ENCODE results near the gene ZNF236. TPM values are rescaled to one million over a fixed set of nuclear protein-coding genes. Genes with fewer than 3 reads are reported as not detected.

ZNF236 gene
- total RNA-seq, 1 donor from 2014 or later = 18.4 TPM

DNA sequence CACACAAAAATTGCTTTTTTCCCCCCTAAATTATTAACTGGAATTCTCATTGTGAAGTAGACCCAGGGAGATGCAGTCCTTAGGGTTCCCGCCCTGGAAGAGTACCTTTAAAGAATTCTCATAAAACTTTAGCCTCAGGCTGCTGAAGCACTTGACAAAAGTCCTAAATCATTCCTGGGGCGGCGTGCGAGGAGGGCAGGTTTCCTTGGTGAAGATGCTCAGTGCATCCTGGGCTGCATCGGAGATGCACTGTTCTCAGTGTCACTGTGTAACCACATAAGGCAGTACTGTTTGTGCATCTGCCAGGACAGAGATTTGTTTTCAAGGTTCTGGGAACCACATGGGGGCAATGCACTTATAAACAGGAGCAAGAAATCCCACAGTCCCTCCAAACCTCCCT is 62.6 kb downstream of the ZNF236 start:
- Mint-ChIP-seq H3K4me3 (no peak overlapping the region), H3K27me3 (ENCODE audit: low read depth) (no peaks in the 10 kb centered on the region), H3K27ac (ENCODE audit: unreplicated experiment) (peak overlapping the region; percentile 47), H3K4me1 (peaks cover 26% of the 10 kb centered on the region), H3K9me3 (no peaks in the 10 kb centered on the region), H3K36me3 (ENCODE audit: low read depth) (peaks cover 28% of the 10 kb centered on the region)
- no peak for DNase-seq (ENCODE audit: low read depth, low spot score)
- TF ChIP-seq, protein P1, sequence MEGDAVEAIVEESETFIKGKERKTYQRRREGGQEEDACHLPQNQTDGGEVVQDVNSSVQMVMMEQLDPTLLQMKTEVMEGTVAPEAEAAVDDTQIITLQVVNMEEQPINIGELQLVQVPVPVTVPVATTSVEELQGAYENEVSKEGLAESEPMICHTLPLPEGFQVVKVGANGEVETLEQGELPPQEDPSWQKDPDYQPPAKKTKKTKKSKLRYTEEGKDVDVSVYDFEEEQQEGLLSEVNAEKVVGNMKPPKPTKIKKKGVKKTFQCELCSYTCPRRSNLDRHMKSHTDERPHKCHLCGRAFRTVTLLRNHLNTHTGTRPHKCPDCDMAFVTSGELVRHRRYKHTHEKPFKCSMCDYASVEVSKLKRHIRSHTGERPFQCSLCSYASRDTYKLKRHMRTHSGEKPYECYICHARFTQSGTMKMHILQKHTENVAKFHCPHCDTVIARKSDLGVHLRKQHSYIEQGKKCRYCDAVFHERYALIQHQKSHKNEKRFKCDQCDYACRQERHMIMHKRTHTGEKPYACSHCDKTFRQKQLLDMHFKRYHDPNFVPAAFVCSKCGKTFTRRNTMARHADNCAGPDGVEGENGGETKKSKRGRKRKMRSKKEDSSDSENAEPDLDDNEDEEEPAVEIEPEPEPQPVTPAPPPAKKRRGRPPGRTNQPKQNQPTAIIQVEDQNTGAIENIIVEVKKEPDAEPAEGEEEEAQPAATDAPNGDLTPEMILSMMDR (conservative IDR thresholded peaks at IDR 0.05) = no peak

DNA sequence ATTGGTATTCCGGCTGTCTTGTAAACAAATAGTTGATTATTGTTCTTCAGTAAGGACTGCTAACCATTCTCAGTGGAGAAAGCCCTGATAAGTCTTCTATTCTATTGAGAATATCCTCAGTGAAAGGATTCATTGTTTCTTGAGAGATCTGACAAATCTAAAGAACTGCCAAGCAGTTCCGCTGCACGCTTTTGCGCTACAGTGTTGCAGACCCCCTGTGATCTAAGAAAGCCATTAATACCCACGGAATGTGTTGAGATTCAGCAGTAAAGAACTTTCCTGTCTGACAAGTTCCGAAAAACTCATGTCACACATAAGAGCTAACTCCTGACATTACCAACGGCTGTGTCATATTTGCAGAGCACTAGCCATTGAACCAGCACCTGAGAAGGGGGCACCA is 63.8 kb downstream of the ZNF236 start:
- H3K4me3 Mint-ChIP-seq = peak overlapping the region; percentile 58
- peaks cover 32% of the 10 kb centered on the region for H3K36me3 Mint-ChIP-seq (ENCODE audit: low read depth)
- no peak for DNase-seq (ENCODE audit: low read depth, low spot score)
- TF ChIP-seq, protein P1 (conservative IDR thresholded peaks at IDR 0.05) = no peak
- no peaks in the 10 kb centered on the region for H3K27me3 Mint-ChIP-seq (ENCODE audit: low read depth)
- H3K9me3 Mint-ChIP-seq = no peaks in the 10 kb centered on the region
- H3K4me1 Mint-ChIP-seq = peaks cover 26% of the 10 kb centered on the region
- H3K27ac Mint-ChIP-seq (ENCODE audit: unreplicated experiment) = peak overlapping the region; percentile 15

DNA sequence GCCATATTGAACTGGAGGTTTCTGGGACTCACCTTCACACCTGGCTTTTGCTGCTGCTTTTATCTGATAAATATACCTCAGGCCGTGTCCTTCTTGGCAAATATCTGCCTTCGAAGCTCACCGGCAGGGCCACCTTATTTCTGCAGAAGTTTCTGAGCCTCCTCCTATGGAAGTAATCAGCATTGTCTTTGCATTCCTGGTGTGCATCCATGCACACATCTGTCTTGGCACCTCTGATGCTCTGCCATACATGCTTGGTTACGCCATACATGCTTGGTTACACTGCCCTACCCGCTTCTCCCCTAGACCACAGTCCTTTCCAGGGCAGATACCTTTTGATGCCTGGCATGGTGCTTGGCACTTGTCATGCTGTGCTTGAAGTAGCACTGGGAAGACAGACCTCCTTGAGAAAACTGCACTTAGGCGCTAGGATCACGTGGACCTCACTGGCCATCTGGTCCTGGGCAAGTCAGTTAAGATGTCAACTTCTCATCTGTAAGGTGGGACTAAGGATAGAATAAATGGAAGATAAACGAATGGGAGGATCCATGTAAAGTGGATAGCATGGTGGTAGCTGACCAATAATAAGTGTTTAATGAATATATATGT is 66.8 kb downstream of the ZNF236 start:
- no peaks in the 10 kb centered on the region for H3K27me3 Mint-ChIP-seq (ENCODE audit: low read depth)
- H3K27ac Mint-ChIP-seq (ENCODE audit: unreplicated experiment) = no peak overlapping the region
- peaks cover 35% of the 10 kb centered on the region for H3K36me3 Mint-ChIP-seq (ENCODE audit: low read depth)
- no peaks in the 10 kb centered on the region for H3K9me3 Mint-ChIP-seq
- DNase-seq (ENCODE audit: low read depth, low spot score) = no peak
- H3K4me1 Mint-ChIP-seq = peaks cover 27% of the 10 kb centered on the region
- H3K4me3 Mint-ChIP-seq = no peak overlapping the region
- TF ChIP-seq, protein P1 (conservative IDR thresholded peaks at IDR 0.05) = no peak

DNA sequence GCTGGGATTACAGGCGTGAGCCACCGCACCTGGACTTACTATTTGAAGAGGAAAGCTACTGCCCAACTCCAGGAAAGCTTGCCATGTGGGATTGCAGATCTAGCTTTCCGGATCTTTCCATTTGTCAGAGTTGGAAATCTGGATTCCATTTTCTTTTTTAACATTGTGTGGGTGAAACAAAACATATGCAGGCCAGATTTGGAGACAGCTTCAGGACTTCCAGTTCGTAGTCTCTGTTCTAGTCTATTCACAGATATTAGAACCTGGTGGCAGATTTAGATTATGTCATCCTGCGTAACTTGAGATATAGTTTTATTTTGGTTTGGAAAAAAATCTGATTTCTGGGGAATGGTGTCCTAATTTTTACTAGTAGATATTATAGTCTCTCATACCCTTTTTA is 70.5 kb downstream of the ZNF236 start:
- H3K4me1 Mint-ChIP-seq = peaks cover 7% of the 10 kb centered on the region
- no peaks in the 10 kb centered on the region for H3K27me3 Mint-ChIP-seq (ENCODE audit: low read depth)
- H3K27ac Mint-ChIP-seq (ENCODE audit: unreplicated experiment) = peak overlapping the region; percentile 50
- H3K4me3 Mint-ChIP-seq = no peak overlapping the region
- no peak for DNase-seq (ENCODE audit: low read depth, low spot score)
- TF ChIP-seq, protein P1 (conservative IDR thresholded peaks at IDR 0.05) = no peak
- H3K36me3 Mint-ChIP-seq (ENCODE audit: low read depth) = peaks cover 52% of the 10 kb centered on the region
- no peaks in the 10 kb centered on the region for H3K9me3 Mint-ChIP-seq

DNA sequence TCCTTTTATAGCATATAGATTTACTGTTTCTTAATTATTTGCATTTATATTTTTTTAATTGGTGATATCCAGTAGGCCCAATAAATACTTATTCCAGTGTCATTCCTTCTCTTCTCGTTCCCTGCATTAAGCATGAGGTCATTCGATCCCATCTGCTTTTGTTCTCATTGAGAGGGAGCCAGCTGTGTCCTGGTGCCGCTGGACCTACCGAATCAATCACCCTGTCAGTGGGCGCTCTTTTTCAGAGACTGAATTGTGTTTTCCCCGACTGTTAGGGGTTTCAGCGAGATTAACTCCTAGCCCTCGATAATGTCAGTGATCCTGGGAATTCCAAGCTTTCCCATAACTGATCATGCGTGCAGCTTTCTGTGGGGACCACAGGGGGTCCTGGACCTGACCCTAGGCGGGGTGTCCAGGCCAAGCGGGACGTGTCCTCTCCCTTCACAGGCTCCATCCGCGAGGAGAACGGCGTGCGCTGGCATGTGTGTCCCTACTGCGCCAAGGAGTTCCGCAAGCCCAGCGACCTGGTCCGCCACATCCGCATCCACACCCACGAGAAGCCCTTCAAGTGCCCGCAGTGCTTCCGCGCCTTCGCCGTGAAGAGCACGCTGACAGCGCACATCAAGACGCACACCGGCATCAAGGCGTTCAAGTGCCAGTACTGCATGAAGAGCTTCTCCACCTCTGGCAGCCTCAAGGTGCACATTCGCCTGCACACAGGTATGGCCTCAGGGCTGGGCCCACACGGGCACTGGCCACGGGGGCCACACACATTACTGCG is 72.4 kb downstream of the ZNF236 start:
- H3K4me3 Mint-ChIP-seq = no peak overlapping the region
- no peak overlapping the region for H3K27ac Mint-ChIP-seq (ENCODE audit: unreplicated experiment)
- peaks cover 7% of the 10 kb centered on the region for H3K4me1 Mint-ChIP-seq
- DNase-seq (ENCODE audit: low read depth, low spot score) = no peak
- no peaks in the 10 kb centered on the region for H3K27me3 Mint-ChIP-seq (ENCODE audit: low read depth)
- TF ChIP-seq, protein P1 (conservative IDR thresholded peaks at IDR 0.05) = no peak
- H3K36me3 Mint-ChIP-seq (ENCODE audit: low read depth) = peaks cover 49% of the 10 kb centered on the region
- no peaks in the 10 kb centered on the region for H3K9me3 Mint-ChIP-seq
